Right lobe of liver (tissue), 6 donors: Measurements from ENCODE around the gene NEURL1. TPM values are rescaled to one million over a fixed set of nuclear protein-coding genes. Genes with fewer than 3 reads are reported as not detected.

Source experiments
- ATAC-seq, 4 donors: fragments of 200-7000 bp; cut with Tn5 transposase; one replicate each; pipeline ENCODE4 v1.9.1; 2020; ENCODE audit warnings: mild to moderate bottlenecking in 4 of 4, moderate library complexity in 4 of 4
- DNase-seq, 3 donors: peaks; one replicate each; pipeline ENCODE4 v3.0.0-alpha.2; 2020
- H3K27ac ChIP-seq, 3 donors: fragments of 200-600 bp; one replicate each; pipeline ENCODE4 v1.8.0; 2022
- H3K27me3 ChIP-seq, 2 donors: fragments of 200-600 bp; one replicate each; pipeline ENCODE4 v1.8.0; 2022
- H3K36me3 ChIP-seq, 4 donors: fragments of 200-600 bp; sonication (generic) in 1 of 4; one replicate each; pipeline versions ENCODE4 v1.5.1 to v1.8.0; 2017 to 2022; ENCODE audit warnings: control low read depth in 1 of 4
- H3K4me1 ChIP-seq, 4 donors: fragments of 200-600 bp; sonication (generic) in 1 of 4; one replicate each; pipeline versions ENCODE4 v1.5.1 to v1.8.0; 2017 to 2022; ENCODE audit warnings: control low read depth in 1 of 4
- H3K4me3 ChIP-seq, 3 donors: fragments of 200-600 bp; one replicate each; pipeline ENCODE4 v1.8.0; 2022
- H3K9me3 ChIP-seq, 4 donors: fragments of 200-600 bp; sonication (generic) in 1 of 4; one replicate each; pipeline versions ENCODE4 v1.5.1 to v1.8.0; 2017 to 2022; ENCODE audit warnings: control low read depth in 1 of 4
- CTCF ChIP-seq, 4 donors: fragments of 200-600 bp in 3 of 4; fragments of 450-650 bp in 1 of 4; IDR thresholded peaks; one replicate each; pipeline versions ENCODE4 v1.5.1 to v1.8.0; 2016 to 2022; ENCODE audit warnings: antibody characterized with exemption in 4 of 4, mild to moderate bottlenecking in 2 of 4
- POLR2A ChIP-seq: fragments of 450-650 bp; IDR thresholded peaks from one replicate; pipeline ENCODE4 v1.6.1; 2017; ENCODE audit warnings: antibody characterized with exemption, mild to moderate bottlenecking
- WGBS: methylation state at CpG from one replicate; pipeline ENCODE4 v1.1.6; 2018; ENCODE audit warnings: low coverage, low lambda C conversion rate; ENCODE audit not compliant: insufficient coverage; ENCODE audit errors: missing lambda C conversion rate; 5-methylcytosine and 5-hydroxymethylcytosine counted together
- intact Hi-C, 2 donors: fragments of 100-400 bp; cut with DNase I; formaldehyde crosslinking; loops; one replicate each; pipeline versions ENCODE4 v1.11.2 to v1.14.1; 2022
- total RNA-seq, 6 experiments: library from RNA; depleted of rRNA in 2 of 6; stranded (reverse); fragments of >200 nt in 2 of 6; fragmentation: NEBNext Ultra II Directional in 3 of 6; extraction: Animal tissue kit (Norgen Biotek cat#: 25700) in 3 of 6; gene quantifications; one replicate each; pipeline versions ENCODE4 v1.1.0 to v1.2.4, GENCODE V29; 2016 to 2023
- donor health status: DM: no; HTN: yes; CAD: no.
- donor health status: DM: no; HTN: no; CAD: no.
- donor health status: DM: no; HTN: no; CAD: no.
- donor health status: DM: no; HTN: yes; CAD: no.
- donor health status: DM: no; HTN: yes; CAD: no.

NEURL1 gene
- total RNA-seq, 6 experiments from 2014 or later = 0.10 to 1.6 (median 0.83) TPM; not detected in 1

- no peaks in the 10 kb centered on the region for H3K9me3 ChIP-seq
- no peaks in the 10 kb centered on the region for H3K4me1 ChIP-seq
- TF ChIP-seq CTCF (IDR thresholded peaks at IDR 0.05) (no peak), POLR2A (no peak)
- H3K27me3 ChIP-seq = no peaks in the 10 kb centered on the region
- no CpG with 5 or more reads among the region's 9 CpGs for WGBS
- DNase-seq (no peak), ATAC-seq (no peak)
- intact Hi-C loops = no loop called here
- no peak within 1 kb of the TSS for H3K4me3 ChIP-seq
- H3K27ac ChIP-seq = no peak within 1 kb of the TSS
- no peaks in the 10 kb centered on the region for H3K36me3 ChIP-seq
Observed at GRCh38 chr10:103458720-103459119, 34.8 kb upstream of the NEURL1 start, which contains the start of gene CALHM1. CALHM1 (minus strand) TSS chr10:103458900; CDS start chr10:103458751, 149 bp downstream.

DNA sequence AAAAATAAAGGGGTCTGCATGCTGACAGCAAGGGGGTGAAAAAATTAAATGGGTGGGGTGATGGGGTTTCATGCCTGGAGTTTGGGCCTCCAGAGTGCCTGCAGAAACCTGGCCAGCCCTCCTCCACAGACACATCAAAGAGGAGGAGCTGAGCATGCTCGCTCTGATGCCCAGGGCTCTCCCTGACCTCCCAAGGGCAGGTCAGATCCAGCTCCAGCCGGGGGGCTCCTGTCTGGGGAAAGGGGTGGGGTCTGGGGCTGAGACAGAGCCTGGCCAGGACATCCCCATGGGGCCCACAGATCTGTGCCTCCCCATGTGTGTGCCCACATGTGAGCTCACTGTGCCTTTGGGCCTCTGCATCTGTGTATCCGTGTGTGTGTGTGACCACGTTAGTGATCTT lies 33.9 kb upstream of the NEURL1 start:
- WGBS = no CpG with 5 or more reads among the region's 4 CpGs
- ATAC-seq = peak in 1 of 4 donors; percentile 7

GRCh38 chr10:103463499-103463898 lies 30.0 kb upstream of the NEURL1 start:
- 61% methylated on average over 3 of the region's 4 CpGs for WGBS

More for the DNA sequence above, 33.9 kb upstream of the NEURL1 start:
- Histone ChIP-seq H3K4me3 (no peak overlapping the region), H3K4me1 (no peaks in the 10 kb centered on the region), H3K27me3 (no peaks in the 10 kb centered on the region), H3K9me3 (no peaks in the 10 kb centered on the region), H3K27ac (no peak overlapping the region), H3K36me3 (no peaks in the 10 kb centered on the region)
- TF ChIP-seq POLR2A = no peak
- TF ChIP-seq CTCF (IDR thresholded peaks at IDR 0.05) = no peak
- DNase-seq = no peak
- intact Hi-C loops = no loop called here

DNA sequence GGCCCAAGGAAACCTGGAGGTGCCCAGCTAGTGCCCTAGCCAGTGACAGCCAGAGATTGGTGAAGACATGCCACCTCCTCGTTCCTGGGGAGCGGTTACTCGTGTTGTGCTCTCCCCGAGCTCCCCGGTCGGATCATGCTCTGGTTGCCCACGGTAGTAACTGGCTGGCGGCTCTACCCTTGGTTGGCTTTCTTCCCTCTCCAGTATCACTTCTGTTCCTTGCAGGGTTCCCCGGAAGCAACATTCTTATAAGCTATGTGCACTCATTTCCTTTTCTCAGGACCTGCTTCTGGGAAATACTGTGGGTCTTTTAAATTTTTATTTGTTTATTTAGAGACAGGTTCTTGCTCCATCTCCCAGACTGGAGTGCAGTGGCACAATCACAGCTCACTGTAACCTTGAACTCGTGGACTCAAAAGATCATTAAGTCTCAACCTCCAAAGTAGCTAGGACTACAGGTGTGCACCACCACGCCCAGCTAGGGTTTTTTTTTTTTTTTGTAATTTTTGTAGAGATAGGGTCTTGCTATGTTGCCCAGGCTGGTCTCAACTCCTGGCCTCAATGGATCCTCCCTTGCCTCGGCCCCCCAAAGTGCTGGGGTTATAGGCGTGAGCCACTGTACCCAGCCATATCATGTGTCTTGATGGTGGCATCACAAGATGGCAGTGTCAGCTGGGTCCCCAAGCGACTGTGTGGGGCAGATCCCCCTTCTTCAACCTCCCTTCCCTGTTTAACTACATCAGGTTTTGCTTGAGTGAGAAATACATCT lies 27.9 kb upstream of the NEURL1 start:
- no peak for TF ChIP-seq POLR2A
- no peak for TF ChIP-seq CTCF (IDR thresholded peaks at IDR 0.05)
- Histone ChIP-seq H3K36me3 (no peaks in the 10 kb centered on the region), H3K4me3 (no peak overlapping the region), H3K4me1 (no peaks in the 10 kb centered on the region), H3K27ac (no peak overlapping the region), H3K9me3 (no peaks in the 10 kb centered on the region), H3K27me3 (no peaks in the 10 kb centered on the region)
- 68% methylated on average over 7 of the region's 14 CpGs for WGBS
- intact Hi-C loops = no loop called here
- ATAC-seq (peak in 2 of 4 donors; percentile 15 to 33), DNase-seq (no peak)

More at GRCh38 chr10:103463499-103463898, 30.0 kb upstream of the NEURL1 start:
- H3K36me3 ChIP-seq = no peaks in the 10 kb centered on the region
- no peaks in the 10 kb centered on the region for H3K27me3 ChIP-seq
- intact Hi-C loops = no loop called here
- no peak overlapping the region for H3K27ac ChIP-seq
- TF ChIP-seq CTCF (IDR thresholded peaks at IDR 0.05) = no peak
- no peak for TF ChIP-seq POLR2A
- H3K4me3 ChIP-seq = no peak overlapping the region
- ATAC-seq (no peak), DNase-seq (no peak)
- no peaks in the 10 kb centered on the region for H3K4me1 ChIP-seq
- H3K9me3 ChIP-seq = no peaks in the 10 kb centered on the region
